8988T (cell line): ENCODE data around the gene ASPSCR1.

ENCODE experiments used
- DNase-seq: peaks from one replicate; pipeline ENCODE4 v3.0.0; 2011

The ASPSCR1 gene

DNA sequence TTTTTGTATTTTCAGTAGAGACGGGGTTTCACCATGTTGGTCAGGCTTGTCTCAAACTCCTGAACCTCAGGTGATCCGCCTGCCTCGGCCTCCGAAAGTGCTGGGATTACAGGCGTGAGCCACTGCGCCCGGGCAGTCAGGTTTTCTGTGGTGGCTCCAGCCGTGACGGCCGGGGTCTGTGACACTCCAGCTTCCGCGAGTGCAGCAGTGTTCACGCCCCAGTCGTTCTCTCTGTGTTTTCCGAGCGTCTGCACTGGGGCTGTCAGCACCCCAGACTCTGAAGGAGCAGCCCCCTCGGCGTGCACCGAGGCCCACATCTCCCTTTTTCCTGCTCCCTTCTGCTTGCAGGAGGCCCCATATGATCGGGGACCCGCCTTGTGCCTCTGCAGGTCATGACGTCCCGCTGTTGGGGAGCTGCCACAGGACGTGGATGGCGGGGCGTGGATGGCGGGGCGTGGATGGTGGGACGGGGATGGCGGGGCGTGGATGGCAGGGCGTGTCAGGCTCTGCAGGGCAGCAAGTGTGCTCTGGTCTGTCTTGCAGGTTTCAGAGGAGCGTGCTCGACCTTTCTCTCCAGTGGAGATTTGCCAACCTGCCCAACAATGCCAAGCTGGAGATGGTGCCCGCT, 5.7 kb downstream of the ASPSCR1 start:
- DNase-seq: no peak

DNA sequence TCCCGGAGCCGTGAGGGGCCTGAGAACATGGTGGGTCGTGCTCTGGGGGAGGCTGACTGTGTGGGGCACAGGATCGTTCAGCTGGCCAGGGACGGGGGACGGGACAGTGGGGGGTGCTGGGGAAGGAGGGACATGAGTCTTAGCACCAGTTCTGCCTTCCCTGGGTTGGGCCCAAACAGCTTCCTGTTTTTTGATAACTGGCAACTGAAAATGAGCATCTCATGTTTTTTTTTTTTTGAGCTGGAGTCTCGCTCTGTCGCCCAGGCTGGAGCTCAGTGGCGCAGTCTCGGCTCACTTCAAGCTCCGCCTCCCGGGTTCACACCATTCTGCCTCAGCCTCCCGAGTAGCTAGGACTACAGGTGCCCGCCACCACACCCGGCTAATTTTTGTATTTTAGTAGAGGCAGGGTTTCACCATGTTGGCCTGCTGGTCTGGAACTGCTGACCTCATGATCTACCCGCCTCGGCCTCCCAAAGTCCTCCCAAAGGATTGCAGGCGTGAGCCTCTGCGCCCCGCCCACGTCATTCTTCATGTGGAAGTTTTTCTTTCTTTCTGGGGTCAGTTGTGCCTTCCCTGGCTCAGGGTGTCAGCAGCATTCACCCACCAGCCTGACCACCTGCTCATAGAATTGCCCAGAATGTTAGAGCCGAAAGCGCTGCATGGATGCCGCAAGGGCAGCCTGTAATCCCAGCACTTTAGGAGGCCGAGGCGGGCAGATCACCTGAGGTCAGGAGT, 6.4 kb downstream of the ASPSCR1 start:
- no peak for DNase-seq

DNA sequence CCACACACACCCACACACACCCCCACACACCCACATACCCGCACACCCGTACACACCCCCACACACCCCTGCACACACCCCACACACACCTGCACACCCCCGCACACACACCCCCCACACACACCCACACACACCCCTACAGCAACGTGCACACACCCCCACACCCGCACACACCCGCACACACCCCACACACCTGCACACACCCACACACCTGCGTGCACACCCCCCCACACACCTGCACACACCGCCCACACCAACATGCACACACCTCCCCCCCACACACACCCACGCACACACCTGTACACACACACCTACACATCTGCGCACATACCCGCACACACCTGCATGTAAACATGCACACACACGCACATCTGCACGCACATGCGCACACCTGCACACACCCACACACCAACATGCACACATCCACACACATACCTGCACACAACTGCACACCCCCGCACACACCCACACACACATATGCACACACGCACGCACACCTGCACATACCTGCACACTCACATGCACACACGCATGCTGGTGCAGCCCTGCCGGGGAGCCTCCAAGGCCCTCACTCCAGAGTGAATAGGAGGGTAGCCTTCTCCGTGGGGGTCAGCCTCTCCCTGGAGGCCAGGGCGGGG, 7.5 kb downstream of the ASPSCR1 start:
- no peak for DNase-seq

DNA sequence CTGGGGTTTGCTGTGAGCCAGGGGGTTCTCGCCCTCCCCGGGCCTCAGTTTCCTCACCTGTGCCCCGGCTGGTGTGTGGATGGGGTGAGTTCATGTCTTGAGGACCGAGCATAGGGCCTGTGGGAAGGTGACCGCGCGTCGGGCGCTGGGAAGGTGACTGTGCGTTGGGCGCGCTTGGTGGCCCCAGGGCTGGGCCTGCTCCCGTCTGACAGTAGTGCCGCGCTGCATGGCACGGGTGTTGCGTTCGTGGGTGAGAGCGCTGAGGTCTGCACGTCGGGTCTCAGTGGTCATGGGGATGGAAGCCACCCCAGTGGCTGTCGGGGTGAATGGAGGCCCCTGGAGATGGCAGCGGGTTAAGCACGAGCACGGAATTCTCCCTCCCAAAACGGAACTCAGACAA, 9.2 kb downstream of the ASPSCR1 start:
- no peak for DNase-seq

DNA sequence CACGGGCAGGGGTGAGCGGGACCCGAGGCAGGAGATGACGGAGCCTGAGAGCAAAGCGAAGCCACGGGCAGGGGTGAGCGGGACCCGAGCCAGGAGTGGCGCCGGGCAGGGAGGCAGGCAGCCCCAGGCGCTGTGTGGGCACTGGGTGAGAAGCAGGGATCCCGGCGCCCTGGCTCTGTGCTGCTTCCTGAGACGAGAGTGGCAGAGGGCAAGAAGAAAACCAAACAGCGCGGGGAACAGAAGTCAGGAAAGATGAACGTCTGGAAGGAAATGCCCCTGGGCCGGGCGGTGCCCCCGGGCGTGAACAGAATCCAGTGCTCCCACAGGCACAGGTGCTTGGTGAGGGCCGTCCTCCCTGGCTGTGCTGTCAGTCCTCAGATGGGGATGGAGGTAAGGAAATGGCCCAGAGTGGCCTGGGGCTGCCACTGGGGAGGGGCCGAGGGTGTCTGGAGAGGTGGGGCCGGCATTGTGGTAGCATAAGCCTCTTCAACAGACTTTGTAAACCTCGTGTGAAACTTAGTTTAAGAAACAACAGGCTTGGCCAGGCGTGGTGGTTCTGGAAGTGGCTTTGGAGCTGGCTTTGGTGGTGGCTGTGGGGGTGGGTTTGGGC, 9.8 kb downstream of the ASPSCR1 start:
- DNase-seq: no peak

DNA sequence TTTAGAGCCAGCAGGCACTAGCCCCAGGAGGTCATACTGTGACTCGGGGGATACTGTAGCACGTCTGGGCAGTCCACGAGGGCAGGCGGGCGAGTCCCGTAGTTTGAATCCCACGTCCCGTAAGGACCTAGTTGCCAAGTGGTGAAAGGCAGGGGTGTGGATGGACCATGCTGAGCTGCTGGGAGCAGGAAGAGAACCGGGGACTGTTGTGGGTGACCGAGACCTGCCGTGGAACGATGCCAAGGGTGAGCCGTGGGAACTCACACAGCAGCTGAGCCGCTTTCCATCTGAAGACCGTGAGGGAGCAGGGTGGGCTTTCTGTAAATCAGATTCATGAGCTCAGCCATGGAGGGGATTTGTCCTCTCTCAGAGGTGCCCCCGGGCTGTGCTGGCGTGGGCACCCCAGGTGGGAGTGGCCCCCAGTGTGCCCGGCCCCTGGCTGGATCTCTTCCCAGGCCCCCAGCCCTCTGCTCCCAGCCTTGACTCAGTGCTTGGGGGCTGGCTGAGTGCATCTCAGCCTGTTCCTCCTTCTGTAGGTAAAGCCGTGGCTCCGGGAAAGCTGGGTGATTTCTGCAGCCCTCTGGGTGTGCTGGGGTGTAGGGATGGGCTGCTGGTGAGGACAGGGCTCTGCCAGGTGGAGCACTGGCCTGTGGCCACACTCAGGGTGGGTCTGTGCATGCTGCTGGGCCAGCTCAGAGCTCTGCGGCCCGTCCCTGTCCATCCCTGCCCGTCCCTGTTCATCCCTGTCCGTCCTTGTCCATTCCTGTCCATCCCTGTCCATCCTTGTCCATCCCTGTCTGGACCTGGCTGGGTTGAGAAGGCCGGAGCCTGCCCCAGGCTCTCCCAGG, 13.6 kb downstream of the ASPSCR1 start:
- DNase-seq: no peak

DNA sequence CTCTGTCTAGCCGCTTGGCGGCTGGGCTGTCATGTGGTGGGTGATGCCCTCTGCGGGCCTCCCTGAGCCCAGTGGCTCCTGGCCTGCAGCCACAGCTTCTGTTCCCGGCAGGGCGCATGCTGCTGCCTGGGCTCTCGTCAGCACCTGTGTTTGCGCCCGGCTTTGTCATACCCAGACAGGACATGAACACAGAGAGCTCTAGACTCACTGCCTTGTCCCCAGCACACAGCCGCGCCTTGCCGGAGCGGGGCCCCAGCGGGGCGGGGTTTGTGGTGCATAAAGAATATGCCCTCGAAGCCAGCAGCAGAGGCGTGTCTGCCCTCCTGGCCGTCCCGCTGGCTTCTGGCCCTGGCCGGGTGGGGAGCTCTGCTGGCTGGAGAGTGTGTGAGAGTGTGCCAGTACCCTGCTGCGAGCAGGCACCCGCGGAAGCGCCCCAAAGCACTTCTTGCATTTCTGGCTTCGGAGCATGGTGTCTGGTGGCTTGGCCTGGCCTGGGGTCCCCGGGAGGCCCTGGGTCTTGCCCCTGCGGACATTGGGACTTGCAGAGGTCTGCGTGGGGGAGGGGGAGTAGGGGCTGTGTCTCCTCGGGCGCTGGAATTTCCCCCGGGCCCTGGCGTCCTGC, 14.4 kb downstream of the ASPSCR1 start:
- no peak for DNase-seq

DNA sequence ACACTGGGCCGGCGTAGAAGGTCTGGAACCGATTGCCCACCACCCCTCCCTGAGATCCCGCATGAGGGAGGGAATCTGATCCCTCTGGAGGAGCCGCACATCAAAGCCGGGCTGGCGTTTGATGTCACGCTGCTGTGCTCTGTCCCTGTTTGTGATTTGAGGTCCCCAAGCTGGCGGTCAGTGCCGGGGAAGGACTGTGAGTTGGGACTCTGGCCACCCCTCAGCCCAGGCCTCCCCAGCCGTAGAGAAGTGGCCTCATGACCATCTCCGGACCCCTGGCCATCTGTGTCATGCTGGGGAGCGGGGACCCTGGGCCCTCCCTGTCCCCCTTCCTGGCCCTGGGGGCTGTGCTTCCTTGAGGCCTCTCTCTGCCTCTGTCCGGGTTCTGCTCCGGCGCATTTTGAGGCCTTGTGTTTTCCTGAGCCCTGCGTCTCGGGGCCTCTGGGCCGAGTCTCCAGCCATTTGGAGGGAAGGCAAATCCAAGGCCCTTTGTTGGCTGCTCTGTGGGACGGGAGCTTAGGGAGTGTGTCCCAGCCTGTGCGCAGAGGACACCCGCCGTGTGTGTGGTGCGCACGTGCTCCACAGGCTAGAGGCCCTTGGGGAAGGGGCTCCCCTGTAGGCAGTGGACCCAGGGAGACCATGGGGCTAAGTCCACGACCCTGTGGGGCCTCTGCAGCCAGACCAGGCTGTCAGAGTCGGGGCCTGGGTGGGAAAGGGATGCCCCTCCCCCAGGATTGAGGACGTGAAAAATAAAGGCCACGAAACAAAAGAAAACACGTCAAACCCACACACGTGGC, 15.1 kb downstream of the ASPSCR1 start:
- no peak for DNase-seq

DNA sequence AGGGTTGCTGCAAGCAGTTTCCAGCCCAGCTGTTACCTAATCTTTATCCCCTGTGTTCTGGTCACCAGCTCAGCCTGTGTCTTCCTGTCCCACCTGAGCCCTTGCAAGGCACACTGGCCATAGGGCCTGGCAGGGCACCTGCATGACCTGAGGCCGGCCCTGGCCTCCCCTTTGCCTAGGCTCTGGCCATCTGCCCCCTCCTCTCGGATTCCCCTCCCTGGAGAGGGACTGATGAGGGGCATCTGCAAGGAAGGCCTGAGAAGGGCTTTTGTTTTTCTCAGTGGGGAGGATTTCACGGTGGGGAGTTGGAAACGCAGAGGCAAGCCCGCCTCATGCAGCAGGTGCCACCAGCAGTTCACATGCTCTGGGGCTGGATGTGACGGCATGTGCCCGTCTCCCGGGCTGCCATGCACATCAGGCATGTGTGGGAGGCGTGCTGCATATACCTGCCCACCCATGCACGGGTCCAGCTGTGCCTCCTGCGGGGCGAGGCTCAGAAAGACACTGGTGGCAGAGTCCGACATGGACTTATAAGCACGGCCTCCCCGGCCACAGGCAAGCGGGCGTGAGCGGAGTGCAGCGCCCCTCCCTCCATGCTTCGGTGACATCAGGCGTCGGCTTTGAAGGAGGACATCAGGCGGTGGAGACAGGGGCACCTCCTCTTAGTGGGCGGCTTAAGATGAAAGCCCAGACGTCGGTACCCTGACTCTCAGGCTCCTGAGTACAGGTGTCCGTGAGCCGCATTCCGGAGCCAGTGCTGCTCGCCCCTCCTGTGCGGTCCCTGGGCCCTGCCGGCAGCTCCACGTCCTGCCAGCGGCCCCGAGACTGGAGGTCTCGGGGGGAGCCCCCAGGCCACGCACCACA, 16.5 kb downstream of the ASPSCR1 start:
- no peak for DNase-seq

DNA sequence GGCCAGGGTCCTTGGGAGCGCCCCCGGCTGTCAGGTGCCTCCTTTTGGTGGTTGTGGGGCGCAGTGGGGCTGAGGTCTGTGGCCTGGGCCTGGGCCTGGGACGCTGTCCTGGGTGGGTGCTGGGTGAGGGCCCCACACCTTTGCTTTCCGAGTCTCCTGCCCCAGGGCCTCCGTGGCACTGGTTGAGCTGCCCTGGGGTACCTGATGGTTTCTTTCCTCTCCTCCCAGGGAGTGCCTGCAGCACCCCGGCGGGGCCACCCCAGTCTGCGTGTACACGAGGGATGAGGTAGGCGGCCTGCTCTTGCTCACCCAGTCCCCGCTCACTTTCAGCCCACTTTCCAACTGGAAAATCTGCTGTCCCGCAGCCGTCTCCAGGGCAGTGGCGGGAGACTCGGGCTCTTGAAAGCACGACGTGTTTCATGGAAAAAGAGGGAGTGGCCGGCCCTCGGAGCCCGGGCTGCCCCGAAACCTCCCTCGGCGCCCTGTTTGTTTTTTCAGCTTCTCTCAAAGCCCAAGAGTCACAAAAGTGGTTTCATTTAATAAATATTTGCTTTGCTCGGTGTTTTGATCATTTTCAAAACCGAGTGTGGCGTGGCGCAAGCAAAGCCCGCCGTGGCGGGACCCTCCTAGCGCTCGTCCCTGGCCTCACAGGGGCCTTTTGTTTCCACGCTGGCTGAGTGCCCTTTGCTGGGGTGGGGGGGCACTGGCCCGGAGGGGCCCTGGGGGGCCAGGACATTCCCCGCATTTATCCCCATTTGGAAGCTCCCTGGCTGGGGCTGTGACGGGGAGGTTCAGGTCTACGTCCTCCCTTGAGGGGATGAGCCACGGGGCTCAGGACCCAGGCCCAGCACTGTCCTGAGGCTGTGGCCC, 17.4 kb downstream of the ASPSCR1 start:
- no peak for DNase-seq

DNA sequence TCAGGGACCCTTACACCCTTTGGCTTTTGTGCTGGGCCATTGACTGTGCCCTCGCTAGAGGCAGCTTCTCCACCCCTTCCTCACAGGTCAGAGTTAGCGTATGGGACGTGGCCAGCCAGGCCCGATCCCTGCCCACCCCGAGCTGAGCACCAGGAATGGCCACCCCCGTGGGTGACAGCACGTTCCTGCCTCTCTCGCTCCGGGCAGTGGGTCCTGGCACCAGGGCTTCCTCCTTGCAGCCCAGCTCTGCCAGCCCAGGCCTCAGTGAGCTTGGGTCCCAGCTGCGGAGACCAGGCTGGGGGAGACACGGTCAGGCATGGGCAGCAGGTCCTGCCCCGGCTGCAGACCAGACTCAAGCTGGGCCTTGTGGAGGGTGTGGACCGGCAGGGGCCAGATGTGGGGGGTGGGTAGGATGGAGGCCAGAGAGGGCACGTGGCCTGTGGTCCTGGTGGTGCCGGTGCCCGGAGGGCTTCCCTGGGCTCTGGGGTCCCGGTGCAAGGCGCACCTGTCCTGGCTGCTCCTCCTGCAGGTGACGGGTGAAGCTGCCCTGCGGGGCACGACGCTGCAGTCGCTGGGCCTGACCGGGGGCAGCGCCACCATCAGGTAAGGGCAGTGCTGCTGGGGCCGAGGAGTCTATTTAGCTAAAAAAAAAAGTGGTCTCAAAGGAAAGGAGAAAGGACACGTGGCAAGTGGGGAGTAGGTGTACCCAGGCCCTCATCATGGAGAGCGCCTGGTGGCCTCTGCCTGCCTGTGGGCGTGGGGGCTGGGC, 18.2 kb downstream of the ASPSCR1 start:
- DNase-seq: no peak

DNA sequence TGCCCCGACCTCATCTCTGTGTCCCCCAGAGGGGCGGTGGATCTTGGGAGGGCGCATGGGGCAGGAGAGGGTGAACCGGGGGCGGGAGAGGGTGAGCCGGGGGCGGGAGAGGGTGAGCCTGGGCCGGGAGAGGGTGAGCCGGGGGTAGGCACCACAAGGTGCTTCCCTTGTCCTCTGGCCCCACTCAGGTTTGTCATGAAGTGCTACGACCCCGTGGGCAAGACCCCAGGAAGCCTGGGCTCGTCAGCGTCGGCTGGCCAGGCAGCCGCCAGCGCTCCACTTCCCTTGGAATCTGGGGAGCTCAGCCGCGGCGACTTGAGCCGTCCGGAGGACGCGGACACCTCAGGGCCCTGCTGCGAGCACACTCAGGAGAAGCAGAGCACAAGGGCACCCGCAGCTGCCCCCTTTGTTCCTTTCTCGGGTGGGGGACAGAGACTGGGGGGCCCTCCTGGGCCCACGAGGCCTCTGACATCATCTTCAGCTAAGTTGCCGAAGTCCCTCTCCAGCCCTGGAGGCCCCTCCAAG, 18.9 kb downstream of the ASPSCR1 start:
- no peak for DNase-seq

DNA sequence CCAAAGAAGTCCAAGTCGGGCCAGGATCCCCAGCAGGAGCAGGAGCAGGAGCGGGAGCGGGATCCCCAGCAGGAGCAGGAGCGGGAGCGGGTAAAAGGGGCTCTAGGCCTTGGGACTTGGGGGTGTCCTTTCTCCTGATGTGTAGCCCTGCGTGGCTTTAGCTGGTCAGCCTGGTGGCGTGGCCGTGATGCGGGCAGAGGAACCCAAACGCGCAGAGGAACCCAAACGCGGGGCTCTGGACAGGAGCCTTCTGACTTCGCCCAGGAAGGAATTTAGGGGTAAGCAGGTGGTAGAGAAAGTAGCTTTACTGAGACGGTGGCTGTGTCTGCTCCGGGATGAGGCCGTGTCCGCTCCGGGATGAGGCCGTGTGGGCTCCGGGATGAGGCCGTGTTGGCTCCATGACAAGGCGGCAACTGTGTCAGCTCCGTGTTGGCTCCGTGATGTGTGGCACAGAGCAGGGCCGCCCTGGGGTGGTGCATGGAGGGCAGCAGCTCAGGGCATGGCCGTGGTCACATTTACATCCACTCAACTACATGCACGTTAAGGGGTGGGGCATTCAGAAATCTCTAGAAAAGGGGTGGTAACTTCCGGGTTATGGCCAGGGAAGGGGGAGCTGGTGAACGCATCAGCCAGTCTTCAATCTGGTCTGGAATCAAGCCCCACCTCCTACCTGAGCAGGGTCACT, 19.5 kb downstream of the ASPSCR1 start:
- no peak for DNase-seq

DNA sequence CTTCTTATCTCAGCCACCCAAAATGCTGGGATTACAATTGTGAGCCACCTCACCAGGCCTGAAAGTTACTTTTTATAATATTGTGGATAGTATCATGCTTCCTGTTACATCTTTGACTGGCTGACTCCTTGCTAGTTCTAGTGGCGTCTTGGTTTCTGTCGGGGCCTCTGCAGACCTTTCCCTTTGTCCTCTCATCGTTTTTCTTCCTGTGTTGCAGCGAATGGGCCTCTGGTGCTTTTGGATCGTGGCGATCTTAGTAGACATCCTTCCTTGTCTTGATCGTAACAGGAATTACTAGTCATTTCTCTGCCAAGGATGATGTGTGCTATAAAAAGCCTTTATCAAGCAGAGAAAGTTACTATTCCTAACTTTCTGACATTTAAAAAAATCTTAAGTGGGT, 20.8 kb downstream of the ASPSCR1 start:
- DNase-seq: no peak

DNA sequence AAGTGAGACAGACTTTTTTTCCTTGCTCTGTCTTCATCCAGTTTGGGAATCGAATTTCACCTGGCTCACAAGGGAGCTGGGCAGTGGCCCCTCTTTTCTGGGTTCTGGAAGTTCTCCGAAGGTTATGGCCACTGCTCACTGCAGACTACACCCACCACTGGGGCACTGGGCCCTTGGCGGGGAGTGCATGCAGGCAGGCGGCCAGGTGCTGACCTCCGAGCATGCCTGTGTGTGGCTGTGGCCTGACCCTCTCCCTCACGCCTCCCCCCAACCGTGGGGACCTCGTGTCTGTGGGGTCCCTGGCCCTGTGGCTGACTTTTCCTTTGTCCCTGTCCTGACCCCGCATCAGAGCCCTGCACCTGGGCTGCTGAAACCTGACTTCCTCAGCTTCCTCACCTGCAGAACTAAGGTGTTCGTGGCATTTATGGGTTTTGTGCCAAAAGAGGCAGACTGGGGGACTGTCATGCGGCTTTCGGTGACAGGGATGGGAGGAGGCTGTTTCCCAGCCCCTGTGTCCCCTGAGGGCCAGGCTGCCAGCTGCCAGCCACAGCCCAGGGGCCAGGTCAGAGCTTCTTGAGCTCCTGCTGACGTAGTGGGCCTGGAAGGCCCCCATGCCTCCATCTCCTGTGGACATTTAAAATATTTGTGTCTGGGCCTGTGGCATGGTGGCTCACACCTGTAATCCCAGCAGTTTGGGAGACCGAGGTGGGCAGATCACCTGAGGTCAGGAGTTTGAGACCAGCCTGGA, 21.4 kb downstream of the ASPSCR1 start:
- DNase-seq: no peak

DNA sequence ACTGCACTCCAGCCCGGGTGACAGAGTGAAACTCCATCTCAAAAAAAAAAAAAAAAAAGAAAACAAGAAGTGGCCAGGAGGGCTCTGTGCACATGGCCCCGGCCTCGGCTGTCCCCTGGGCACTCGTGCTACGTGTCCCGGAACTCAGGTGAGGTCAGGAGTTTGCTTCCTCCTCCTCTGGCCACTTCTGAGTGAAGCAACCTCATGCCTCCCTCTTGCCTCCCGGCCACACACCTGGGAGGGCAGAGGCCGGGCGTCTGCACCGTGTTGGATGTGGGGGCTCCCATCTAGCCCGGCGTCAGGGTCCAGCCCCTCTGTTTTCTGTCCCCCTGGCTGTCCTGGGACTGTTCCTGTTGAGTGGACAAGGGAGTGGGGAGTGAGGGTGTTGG, 22.2 kb downstream of the ASPSCR1 start:
- no peak for DNase-seq
